Astrocyte of the cerebellum (primary cell): ENCODE data around the gene NFATC2.

Experiments used
- DNase-seq: peaks from one replicate; pipeline ENCODE4 v3.0.0-alpha.2; 2011; ENCODE audit warnings: low read depth
- H3K4me3 ChIP-seq: 2 replicates; pipeline ENCODE4 v1.5.1; 2011; ENCODE audit warnings: mild to moderate bottlenecking, low read depth, low read length, moderate library complexity
- in situ Hi-C: cut with HindIII; loops from 2 replicates; pipeline ENCODE4 v1.10.0; 2017; ENCODE audit warnings: low sequenced_read_pairs
- TF ChIP-seq, protein P1 (sequence below): IDR thresholded peaks from 2 replicates; pipeline ENCODE4 v1.5.1; 2012; ENCODE audit warnings: low read length, low read depth, moderate library complexity, mild to moderate bottlenecking; ENCODE audit errors: missing control alignments

NFATC2 gene

GRCh38 chr20:51511861-51512619, 30.5 kb downstream of the NFATC2 start:
- TF ChIP-seq, protein P1, sequence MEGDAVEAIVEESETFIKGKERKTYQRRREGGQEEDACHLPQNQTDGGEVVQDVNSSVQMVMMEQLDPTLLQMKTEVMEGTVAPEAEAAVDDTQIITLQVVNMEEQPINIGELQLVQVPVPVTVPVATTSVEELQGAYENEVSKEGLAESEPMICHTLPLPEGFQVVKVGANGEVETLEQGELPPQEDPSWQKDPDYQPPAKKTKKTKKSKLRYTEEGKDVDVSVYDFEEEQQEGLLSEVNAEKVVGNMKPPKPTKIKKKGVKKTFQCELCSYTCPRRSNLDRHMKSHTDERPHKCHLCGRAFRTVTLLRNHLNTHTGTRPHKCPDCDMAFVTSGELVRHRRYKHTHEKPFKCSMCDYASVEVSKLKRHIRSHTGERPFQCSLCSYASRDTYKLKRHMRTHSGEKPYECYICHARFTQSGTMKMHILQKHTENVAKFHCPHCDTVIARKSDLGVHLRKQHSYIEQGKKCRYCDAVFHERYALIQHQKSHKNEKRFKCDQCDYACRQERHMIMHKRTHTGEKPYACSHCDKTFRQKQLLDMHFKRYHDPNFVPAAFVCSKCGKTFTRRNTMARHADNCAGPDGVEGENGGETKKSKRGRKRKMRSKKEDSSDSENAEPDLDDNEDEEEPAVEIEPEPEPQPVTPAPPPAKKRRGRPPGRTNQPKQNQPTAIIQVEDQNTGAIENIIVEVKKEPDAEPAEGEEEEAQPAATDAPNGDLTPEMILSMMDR, result no peak
- in situ Hi-C loops, result no loop called here
- no peak for DNase-seq
- H3K4me3 ChIP-seq, result no peak overlapping the region

- no peak for DNase-seq
- H3K4me3 ChIP-seq, result no peak overlapping the region
- in situ Hi-C loops, result no loop called here
- TF ChIP-seq, protein P1, result no peak
Observed at GRCh38 chr20:51510936-51511605, 31.4 kb downstream of the NFATC2 start.

DNA sequence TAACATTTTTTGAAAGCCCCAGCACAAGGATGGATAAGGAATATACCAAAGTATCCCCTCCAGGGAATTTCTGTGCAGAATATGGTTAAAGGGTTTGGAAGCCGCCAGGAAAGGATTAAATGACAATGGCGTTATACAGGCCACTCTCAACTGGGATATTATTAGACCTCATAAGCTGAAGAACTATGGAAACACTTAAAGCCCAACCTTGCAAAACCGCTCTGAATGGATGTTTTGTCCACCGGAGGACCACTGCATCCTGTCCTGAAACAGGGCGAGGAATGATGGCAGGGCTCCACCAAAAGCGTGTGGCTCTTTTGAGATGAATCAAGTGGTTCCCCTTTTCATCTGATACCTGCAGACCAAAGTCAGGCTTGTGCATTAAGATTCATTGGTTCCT, 32.4 kb downstream of the NFATC2 start:
- no peak overlapping the region for H3K4me3 ChIP-seq
- TF ChIP-seq, protein P1, result no peak
- in situ Hi-C loops, result no loop called here
- no peak for DNase-seq

DNA sequence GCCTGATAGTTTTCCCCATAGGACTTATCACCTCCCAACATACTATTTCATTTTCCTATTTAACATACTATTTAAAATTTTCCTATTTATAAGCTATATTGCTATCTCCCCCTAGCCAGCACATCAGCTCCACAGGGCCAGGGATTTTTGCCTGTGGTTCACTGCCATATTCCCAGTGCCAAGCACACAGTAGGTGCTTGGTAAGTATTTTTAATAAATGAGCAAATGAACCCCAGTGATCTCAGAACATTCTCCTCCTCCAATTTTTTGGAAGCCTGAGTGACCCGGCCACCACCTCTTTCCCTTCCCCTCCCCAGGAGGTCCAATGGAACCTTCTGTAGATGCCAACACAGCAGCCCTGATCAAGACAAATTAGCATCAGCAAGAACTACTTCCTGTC, 33.3 kb downstream of the NFATC2 start:
- DNase-seq, result no peak
- in situ Hi-C loops, result no loop called here
- TF ChIP-seq, protein P1, result no peak
- no peak overlapping the region for H3K4me3 ChIP-seq

DNA sequence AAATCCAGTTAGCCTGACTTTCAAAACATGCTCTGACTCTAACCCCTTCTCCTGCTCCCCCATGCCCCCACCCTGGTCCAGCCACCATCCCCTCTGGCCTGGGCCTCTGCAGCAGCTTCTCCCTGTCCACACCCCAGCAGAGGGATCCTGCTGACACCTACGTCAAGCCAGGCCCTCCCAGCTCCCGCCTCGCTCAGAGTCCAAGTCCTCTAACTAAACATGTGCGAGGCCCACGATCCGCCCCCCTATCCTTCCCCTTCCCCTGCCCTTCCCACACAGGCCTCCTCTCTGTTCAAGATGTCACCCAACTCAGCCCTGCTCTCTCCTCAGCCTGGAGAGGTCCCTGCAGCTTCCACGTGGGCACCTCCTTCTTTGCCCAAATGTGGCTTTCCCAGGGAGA, 33.7 kb downstream of the NFATC2 start:
- in situ Hi-C loops, result no loop called here
- DNase-seq, result no peak
- TF ChIP-seq, protein P1, result no peak
- H3K4me3 ChIP-seq, result no peak overlapping the region

DNA sequence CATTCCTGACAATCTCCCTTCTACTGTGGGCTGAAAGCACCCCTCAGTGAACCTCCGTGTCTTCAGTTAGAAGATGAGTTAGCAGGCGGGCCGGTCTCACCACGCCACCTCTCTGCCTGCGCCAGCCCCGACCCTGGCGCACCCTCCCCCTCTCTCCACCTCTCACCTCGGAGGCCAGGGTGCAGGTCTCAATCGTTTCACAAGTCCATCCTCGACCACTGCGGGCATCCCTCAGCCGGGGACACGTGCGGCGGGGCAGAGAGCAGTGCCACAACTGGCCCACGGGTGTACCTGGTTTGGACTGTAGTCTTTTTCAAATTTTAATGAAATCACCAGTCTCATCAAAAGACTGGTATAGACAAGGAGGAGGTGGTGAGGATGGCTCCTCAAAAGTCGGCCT, 34.4 kb downstream of the NFATC2 start:
- in situ Hi-C loops, result no loop called here
- TF ChIP-seq, protein P1, result no peak
- no peak for DNase-seq
- no peak overlapping the region for H3K4me3 ChIP-seq
